ENCODE data around the gene MPP3.

MPP3 gene

GRCh38 chr17:43830510-43831140, 2.3 kb downstream of the MPP3 start:
- no peak for FAIRE-seq

- no peak for FAIRE-seq
Measured at GRCh38 chr17:43829738-43830137, 3.2 kb downstream of the MPP3 start.

GRCh38 chr17:43827596-43827995, 5.3 kb downstream of the MPP3 start:
- no peak for FAIRE-seq

- no peak for FAIRE-seq
Measured at GRCh38 chr17:43826206-43826605, 6.7 kb downstream of the MPP3 start.

GRCh38 chr17:43825567-43825966, 7.4 kb downstream of the MPP3 start:
- no peak for FAIRE-seq

- no peak for FAIRE-seq
Measured at GRCh38 chr17:43823350-43824084, 9.4 kb downstream of the MPP3 start.

- FAIRE-seq, result no peak
Measured at GRCh38 chr17:43822570-43823190, 10.3 kb downstream of the MPP3 start.

GRCh38 chr17:43820759-43821158, 12.2 kb downstream of the MPP3 start:
- FAIRE-seq, result no peak

GRCh38 chr17:43818966-43819365, 14.0 kb downstream of the MPP3 start:
- FAIRE-seq, result no peak

GRCh38 chr17:43817826-43818225, 15.1 kb downstream of the MPP3 start:
- no peak for FAIRE-seq

- no peak for FAIRE-seq
Measured at GRCh38 chr17:43816336-43817320, 16.3 kb downstream of the MPP3 start.

GRCh38 chr17:43814714-43815113, 18.2 kb downstream of the MPP3 start:
- no peak for FAIRE-seq

- FAIRE-seq, result no peak
Measured at GRCh38 chr17:43814026-43814425, 18.9 kb downstream of the MPP3 start.

- no peak for FAIRE-seq
Measured at GRCh38 chr17:43813386-43813785, 19.6 kb downstream of the MPP3 start.

GRCh38 chr17:43812396-43813265, 20.3 kb downstream of the MPP3 start:
- no peak for FAIRE-seq

- FAIRE-seq, result no peak
Measured at GRCh38 chr17:43810823-43811222, 22.1 kb downstream of the MPP3 start.

- no peak for FAIRE-seq
Measured at GRCh38 chr17:43810226-43810715, 22.7 kb downstream of the MPP3 start.

- no peak for FAIRE-seq
Measured at GRCh38 chr17:43809121-43809520, 23.8 kb downstream of the MPP3 start.

GRCh38 chr17:43808076-43808475, 24.9 kb downstream of the MPP3 start:
- FAIRE-seq, result no peak

- no peak for FAIRE-seq
Measured at GRCh38 chr17:43805117-43805516, 27.8 kb downstream of the MPP3 start.

- FAIRE-seq, result no peak
Measured at GRCh38 chr17:43803758-43804157, 29.2 kb downstream of the MPP3 start.

GRCh38 chr17:43801844-43802243, 31.1 kb downstream of the MPP3 start:
- FAIRE-seq, result no peak
